ENCODE results near the gene FNBP1.

FNBP1 gene

DNA sequence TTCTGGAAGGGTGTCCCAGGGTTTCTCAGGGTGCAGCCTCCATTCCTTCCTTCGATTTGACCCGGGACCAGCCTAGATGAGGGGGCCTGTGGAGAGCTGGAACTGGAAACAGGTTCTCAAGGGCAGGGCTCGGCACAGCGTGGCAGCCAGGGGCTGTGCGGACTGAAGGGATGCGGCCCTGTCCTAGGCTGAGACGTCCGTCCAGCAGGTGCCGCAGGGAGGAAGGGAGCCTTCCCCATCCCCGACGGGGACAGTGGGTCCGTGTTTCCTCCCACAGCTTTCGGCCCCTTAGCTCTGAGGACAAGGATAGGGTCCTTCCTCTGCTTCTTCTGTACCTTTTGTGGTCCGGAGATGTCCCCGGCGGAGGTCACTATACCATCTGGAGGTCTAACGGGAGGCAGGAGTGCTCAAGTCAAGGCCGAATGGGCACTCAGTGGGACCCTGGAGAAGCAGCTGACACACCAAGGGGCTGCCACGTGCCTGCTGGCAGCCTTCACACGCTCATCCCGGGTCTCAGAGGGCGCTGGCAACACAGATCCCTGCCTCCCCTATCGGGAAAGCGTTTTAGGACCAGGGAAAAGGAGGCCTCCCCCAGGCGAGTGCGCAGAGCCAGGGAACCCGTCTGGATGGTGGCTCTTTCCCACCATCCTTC is 157.8 kb downstream of the FNBP1 start:
- TF ChIP-seq, protein P1, sequence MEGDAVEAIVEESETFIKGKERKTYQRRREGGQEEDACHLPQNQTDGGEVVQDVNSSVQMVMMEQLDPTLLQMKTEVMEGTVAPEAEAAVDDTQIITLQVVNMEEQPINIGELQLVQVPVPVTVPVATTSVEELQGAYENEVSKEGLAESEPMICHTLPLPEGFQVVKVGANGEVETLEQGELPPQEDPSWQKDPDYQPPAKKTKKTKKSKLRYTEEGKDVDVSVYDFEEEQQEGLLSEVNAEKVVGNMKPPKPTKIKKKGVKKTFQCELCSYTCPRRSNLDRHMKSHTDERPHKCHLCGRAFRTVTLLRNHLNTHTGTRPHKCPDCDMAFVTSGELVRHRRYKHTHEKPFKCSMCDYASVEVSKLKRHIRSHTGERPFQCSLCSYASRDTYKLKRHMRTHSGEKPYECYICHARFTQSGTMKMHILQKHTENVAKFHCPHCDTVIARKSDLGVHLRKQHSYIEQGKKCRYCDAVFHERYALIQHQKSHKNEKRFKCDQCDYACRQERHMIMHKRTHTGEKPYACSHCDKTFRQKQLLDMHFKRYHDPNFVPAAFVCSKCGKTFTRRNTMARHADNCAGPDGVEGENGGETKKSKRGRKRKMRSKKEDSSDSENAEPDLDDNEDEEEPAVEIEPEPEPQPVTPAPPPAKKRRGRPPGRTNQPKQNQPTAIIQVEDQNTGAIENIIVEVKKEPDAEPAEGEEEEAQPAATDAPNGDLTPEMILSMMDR (conservative IDR thresholded peaks at IDR 0.05; ENCODE audit: low read depth, low read length), result peak; percentile 39
- DNase-seq (ENCODE audit: low read depth), result no peak
- H3K4me3 ChIP-seq (ENCODE audit: low read depth, low read length), result peak overlapping the region; percentile 41

DNA sequence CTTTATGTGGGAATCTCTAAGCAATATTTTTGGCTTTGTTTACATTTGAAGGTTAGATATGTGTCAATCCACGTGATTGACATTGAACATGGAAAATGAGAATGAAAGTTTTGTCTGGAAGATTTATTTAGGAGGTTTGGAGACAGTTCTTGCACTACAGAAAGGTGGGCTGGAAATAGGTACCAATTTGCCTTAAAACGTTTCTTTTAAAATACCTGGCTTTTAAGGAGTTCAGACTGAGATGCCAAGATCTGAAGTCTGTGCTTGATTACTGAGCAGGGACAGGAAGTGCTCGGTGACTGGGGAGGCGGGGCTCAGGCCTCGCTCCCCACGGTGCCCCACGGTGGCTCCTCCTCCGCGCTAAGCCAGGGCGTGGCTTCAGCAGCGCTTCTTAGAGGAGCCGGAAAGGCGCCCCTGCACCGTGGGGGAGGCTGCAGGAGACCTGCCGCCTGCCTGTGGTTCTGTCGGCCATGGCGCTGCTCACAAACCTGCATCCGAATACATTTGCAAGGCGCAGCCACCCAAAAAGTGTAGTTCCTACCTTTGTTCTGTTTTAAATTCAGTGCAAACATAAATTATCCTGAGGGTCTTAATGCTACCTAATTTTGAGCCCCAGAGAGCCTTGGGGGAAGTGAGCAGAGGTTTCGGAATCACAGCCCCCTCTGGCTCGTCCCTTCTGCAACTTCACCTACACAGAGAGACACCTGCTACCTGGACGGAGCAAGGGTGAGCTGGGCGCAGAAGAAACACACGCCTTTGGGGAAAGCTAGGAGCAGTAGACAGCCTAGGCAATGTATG is 158.6 kb downstream of the FNBP1 start:
- TF ChIP-seq, protein P1 (conservative IDR thresholded peaks at IDR 0.05; ENCODE audit: low read depth, low read length), result no peak
- peak; percentile 78 for DNase-seq (ENCODE audit: low read depth)
- H3K4me3 ChIP-seq (ENCODE audit: low read depth, low read length), result peak overlapping the region; percentile 36

DNA sequence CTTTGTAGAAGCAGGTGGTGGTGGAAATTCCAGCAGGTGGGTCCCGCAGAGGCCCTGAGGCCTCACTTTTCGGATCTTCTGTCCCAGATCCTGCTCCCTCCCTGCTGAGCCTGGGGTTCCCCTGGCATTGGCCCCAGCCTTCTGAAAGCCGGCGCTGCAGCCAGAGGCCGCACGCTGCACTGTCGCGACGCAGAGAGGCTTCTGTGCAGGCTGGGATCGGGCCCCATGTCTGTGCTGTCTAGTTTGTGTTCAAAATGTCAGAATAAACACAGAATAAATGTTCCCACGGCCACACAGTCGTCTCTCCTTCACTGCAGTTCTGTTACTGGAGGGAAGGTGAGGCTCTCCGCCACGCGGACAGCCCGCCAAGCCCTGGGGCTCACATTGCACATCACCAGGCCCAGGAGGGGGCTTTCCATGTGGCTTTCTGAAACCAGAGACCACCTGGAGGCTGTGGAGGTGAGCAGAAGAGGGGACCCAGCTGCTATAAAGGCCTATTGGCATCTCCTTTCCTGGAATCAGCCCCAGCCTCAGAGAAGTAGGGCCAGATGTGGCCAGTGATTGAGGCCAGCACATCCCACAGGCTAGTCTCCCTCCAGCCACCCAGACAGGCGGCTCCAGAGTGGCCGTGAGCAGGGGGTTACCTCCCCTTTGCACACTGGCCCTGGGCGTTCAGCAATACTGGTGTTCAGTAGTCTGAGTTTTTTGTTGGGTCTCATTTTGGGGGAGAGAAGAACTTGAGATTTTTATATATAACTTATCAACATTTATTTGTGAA is 161.3 kb downstream of the FNBP1 start:
- TF ChIP-seq, protein P1 (conservative IDR thresholded peaks at IDR 0.05; ENCODE audit: low read depth, low read length), result no peak
- peak; percentile 46 for DNase-seq (ENCODE audit: low read depth)
- H3K4me3 ChIP-seq (ENCODE audit: low read depth, low read length), result no peak overlapping the region

DNA sequence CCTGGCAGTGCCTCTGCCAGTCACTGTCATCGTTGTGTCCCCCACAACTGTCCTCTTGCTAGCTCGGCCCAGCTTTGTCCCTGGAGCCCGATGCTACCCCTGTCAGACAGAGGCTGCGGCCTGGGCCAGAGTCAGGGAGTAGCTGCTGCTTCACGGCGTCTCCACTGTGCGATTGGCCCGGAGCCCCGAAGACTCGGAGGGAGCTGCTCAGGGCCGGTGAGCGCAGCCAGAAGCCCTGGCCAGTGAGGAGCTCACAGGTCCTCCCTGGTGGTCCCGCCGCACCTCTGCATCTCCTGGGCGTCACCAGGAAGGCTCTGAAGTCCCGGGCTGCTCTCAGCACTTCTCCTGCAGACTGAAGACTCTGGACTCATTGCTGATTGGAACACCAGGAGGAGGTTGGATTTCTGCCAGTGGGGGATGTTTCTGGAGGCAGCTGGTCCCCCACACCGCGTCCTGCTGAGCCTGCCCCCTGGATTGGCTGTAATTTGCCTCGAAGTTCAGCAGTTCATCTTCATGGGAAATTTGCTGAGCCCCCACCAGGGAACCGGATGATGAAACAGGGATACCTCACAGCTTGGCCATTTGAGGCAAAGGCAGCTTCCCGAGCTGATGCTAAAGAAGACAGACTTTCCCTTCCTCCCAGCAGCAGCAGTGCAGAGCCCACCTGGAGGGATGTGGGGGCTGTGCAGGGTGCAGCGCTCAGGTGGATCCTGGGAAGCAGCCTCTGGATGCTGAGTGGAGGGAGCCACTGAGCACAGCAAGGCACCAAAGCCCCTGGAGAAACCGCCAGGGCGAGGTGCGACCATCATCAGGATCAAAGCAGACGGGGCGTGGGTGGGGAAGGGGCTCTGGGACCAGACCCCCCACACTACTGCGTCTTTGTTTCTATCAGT is 162.1 kb downstream of the FNBP1 start:
- DNase-seq (ENCODE audit: low read depth), result peak; percentile 98
- TF ChIP-seq, protein P1 (conservative IDR thresholded peaks at IDR 0.05; ENCODE audit: low read depth, low read length), result peak; percentile 20
- H3K4me3 ChIP-seq (ENCODE audit: low read depth, low read length), result no peak overlapping the region

DNA sequence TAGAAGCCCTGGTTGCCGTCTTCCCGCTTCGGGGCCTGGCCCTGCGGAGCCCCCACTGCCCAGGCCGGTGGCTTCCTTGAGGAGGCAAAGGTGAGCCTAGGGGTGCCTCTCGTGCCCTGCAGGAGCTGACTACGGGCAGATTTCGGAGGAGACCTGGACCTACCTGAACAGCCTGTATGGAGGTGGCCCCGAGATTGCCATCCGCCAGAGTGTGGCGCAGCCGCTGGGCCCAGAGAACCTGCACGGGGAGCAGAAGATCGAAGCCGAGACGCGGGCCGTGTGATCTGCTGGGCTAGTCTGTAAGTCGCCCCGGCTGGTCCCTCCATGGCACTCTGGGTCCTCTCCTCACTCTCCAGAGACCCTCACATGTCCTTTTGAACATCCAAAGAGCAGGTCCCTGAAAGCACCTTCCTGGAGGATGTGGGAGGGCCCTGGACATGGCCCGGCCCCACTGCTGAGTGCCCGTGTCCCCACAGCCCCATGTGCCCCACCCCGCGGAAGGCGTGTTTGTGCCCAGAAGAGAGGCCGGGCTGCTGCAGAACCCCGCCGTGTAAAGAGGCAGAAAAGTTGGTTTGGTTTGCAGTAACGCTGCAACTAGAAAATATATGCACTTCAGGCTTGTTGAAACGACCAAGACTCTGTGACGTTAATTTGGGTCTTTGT is 162.9 kb downstream of the FNBP1 start:
- no peak overlapping the region for H3K4me3 ChIP-seq (ENCODE audit: low read depth, low read length)
- TF ChIP-seq, protein P1 (conservative IDR thresholded peaks at IDR 0.05; ENCODE audit: low read depth, low read length), result no peak
- no peak for DNase-seq (ENCODE audit: low read depth)

All from choroid plexus epithelial cell (primary cell).